Activated CD4-positive, alpha-beta T cell treated with anti-CD3 and anti-CD28 coated beads for 4 hours (primary cell): ENCODE results near the gene EFHC1.
A peak's percentile ranks its signal among the peaks of the same experiment; 100 is the strongest.

Experiments used
- DNase-seq, 2 donors: peaks; one replicate each; pipeline ENCODE4 v3.0.0-alpha.2; 2020

EFHC1 gene

GRCh38 chr6:52504782-52505136 is 84.6 kb downstream of the EFHC1 start:
- no peak for DNase-seq

- no peak for DNase-seq
These were observed 85.7 kb downstream of the EFHC1 start for GRCh38 chr6:52505726-52506409.

- DNase-seq = no peak
These were observed 86.3 kb downstream of the EFHC1 start for GRCh38 chr6:52506476-52506875.

GRCh38 chr6:52507557-52508260 is 87.6 kb downstream of the EFHC1 start:
- DNase-seq = no peak

GRCh38 chr6:52508261-52508739 is 88.2 kb downstream of the EFHC1 start:
- no peak for DNase-seq

- DNase-seq = no peak
These were observed 89.4 kb downstream of the EFHC1 start for GRCh38 chr6:52509281-52510212.

GRCh38 chr6:52510213-52510562 is 90.0 kb downstream of the EFHC1 start:
- no peak for DNase-seq

- no peak for DNase-seq
These were observed 91.0 kb downstream of the EFHC1 start for GRCh38 chr6:52511163-52511562.

- DNase-seq = no peak
These were observed 91.5 kb downstream of the EFHC1 start for GRCh38 chr6:52511572-52512151.

GRCh38 chr6:52512199-52512598 is 92.1 kb downstream of the EFHC1 start:
- DNase-seq = no peak

- DNase-seq = no peak
These were observed 93.3 kb downstream of the EFHC1 start for GRCh38 chr6:52513464-52513863.

- DNase-seq = no peak
These were observed 93.8 kb downstream of the EFHC1 start for GRCh38 chr6:52513896-52514295.

GRCh38 chr6:52514514-52514913 is 94.4 kb downstream of the EFHC1 start:
- no peak for DNase-seq

GRCh38 chr6:52515219-52515960 is 95.2 kb downstream of the EFHC1 start:
- DNase-seq = no peak

GRCh38 chr6:52516269-52516668 is 96.1 kb downstream of the EFHC1 start:
- no peak for DNase-seq

GRCh38 chr6:52516943-52517342 is 96.8 kb downstream of the EFHC1 start:
- no peak for DNase-seq

GRCh38 chr6:52517502-52518278 is 97.5 kb downstream of the EFHC1 start:
- DNase-seq = peak; percentile 9 to 14

- no peak for DNase-seq
These were observed 98.3 kb downstream of the EFHC1 start for GRCh38 chr6:52518279-52518945.

GRCh38 chr6:52519618-52520017 is 99.5 kb downstream of the EFHC1 start:
- no peak for DNase-seq

GRCh38 chr6:52522151-52522626 is 102.0 kb downstream of the EFHC1 start:
- DNase-seq = no peak

GRCh38 chr6:52522655-52523054 is 102.5 kb downstream of the EFHC1 start:
- no peak for DNase-seq
